ENCODE data around the gene CDA.
A peak's percentile ranks its signal among the peaks of the same experiment; 100 is the strongest.

Gene CDA

GRCh38 chr1:20643080-20643479, 54.2 kb downstream of the CDA start:
- DNase-seq (ENCODE audit: low read depth in 2 of 2): no peak
- TF ChIP-seq CTCF (IDR thresholded peaks at IDR 0.05; ENCODE audit: low read depth, low read length): no peak
- H3K4me3 ChIP-seq (replicated peaks in 1 of 2; ENCODE audit: low read depth in 2 of 2, low read length in 2 of 2): no peak overlapping the region

DNA sequence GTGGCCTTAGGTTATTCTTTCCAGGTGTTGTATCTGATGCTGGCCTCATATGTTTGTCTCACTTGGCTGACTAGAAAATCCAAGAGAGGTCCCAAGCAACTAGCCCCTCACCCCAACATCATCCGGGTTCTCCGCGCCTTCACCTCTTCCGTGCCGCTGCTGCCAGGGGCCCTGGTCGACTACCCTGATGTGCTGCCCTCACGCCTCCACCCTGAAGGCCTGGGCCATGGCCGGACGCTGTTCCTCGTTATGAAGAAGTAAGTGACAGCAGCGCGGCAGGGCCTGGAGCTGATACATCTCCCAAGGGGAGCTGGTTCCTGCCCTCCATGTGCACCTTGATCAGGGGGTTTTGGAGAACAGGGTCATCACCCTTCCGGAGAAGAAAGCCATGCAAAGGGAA, 55.5 kb downstream of the CDA start:
- no peak for DNase-seq (ENCODE audit: low read depth in 2 of 2)
- no peak for TF ChIP-seq CTCF (IDR thresholded peaks at IDR 0.05; ENCODE audit: low read depth, low read length)
- H3K4me3 ChIP-seq (replicated peaks in 1 of 2; ENCODE audit: low read depth in 2 of 2, low read length in 2 of 2): no peak overlapping the region

- no peak for TF ChIP-seq CTCF (IDR thresholded peaks at IDR 0.05; ENCODE audit: low read depth, low read length)
- DNase-seq (ENCODE audit: low read depth in 2 of 2): no peak
- H3K4me3 ChIP-seq (replicated peaks in 1 of 2; ENCODE audit: low read depth in 2 of 2, low read length in 2 of 2): no peak overlapping the region
Observed at GRCh38 chr1:20645414-20645813, 56.5 kb downstream of the CDA start.

DNA sequence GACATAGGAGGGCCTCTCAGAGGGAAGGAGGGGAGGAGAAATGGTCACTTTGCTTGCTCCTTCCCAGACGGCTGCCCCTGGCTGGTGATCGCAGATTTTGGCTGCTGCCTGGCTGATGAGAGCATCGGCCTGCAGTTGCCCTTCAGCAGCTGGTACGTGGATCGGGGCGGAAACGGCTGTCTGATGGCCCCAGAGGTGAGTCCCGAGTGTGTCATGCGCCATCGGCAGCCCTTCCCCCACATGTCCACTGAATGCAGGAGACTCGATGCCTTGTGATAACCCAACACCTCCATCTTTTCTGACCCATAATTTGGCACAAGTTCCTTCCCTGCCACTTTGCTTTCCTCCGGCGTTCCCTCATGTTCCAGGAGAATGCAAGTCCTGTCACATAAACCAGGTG, 59.5 kb downstream of the CDA start:
- no peak for TF ChIP-seq CTCF (IDR thresholded peaks at IDR 0.05; ENCODE audit: low read depth, low read length)
- H3K4me3 ChIP-seq (replicated peaks in 1 of 2; ENCODE audit: low read depth in 2 of 2, low read length in 2 of 2): no peak overlapping the region
- DNase-seq (ENCODE audit: low read depth in 2 of 2): no peak

DNA sequence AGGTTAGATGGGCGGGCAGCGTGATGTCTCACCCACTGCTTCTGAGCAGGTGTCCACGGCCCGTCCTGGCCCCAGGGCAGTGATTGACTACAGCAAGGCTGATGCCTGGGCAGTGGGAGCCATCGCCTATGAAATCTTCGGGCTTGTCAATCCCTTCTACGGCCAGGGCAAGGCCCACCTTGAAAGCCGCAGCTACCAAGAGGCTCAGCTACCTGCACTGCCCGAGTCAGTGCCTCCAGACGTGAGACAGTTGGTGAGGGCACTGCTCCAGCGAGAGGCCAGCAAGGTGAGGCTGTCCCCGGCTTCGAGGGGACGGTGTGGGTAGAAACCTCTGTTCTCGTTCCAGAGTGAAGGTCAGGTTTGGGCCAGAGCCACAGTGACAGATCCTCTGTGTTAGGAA, 60.0 kb downstream of the CDA start:
- no peak for DNase-seq (ENCODE audit: low read depth in 2 of 2)
- no peak for TF ChIP-seq CTCF (IDR thresholded peaks at IDR 0.05; ENCODE audit: low read depth, low read length)
- H3K4me3 ChIP-seq (replicated peaks in 1 of 2; ENCODE audit: low read depth in 2 of 2, low read length in 2 of 2): no peak overlapping the region

DNA sequence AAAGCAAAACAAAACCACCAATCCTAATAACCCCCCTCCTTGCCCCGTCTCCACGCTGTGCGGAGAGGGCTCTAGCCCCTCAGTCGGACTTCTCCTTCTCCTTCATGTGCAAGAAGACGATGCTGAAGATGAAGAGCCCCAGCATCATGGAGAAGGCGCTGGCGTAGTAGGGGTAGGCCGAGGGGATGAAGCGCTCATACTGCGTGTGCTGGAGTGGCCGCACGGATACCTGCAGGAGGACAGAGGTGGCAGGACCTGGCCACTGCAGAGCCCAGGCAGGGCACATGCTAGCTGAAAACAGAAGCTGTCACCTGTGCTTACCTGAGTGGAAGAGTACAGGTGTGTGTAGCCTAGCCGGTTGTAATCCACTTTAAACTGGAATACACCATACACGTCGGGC, 63.4 kb downstream of the CDA start:
- DNase-seq (ENCODE audit: low read depth in 2 of 2): no peak
- no peak for TF ChIP-seq CTCF (IDR thresholded peaks at IDR 0.05; ENCODE audit: low read depth, low read length)
- no peak overlapping the region for H3K4me3 ChIP-seq (replicated peaks in 1 of 2; ENCODE audit: low read depth in 2 of 2, low read length in 2 of 2)

GRCh38 chr1:20654104-20654690, 65.3 kb downstream of the CDA start:
- peak; percentile 12 to 22 for DNase-seq (ENCODE audit: low read depth in 2 of 2)
- no peak overlapping the region for H3K4me3 ChIP-seq (replicated peaks in 1 of 2; ENCODE audit: low read depth in 2 of 2, low read length in 2 of 2)
- TF ChIP-seq CTCF (IDR thresholded peaks at IDR 0.05; ENCODE audit: low read depth, low read length): peak; percentile 11
